ENCODE results near the gene CERT1.

CERT1 gene

GRCh38 chr5:75471193-75471592 is 40.2 kb downstream of the CERT1 start:
- no peak for DNase-seq (ENCODE audit: low read depth in 2 of 2)

GRCh38 chr5:75469017-75469416 is 42.4 kb downstream of the CERT1 start:
- no peak for DNase-seq (ENCODE audit: low read depth in 2 of 2)

DNA sequence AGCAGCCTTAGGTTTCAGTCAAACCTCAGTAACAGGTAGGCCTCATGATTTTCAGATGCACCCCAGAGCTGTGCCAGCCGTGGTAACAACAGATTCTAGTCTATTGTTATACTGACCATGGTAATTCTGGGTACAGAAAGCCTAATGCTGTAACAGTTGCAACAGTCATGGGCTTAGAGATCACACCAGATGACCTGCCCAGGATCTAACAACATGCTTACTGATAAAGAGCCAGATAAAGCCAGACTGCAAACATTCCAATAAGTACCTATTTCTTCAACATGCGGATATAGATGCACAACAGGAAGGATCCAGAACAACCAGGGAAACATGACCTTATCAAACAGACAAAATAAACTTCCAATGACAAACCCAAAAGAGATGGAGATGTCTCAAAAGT is 42.8 kb downstream of the CERT1 start:
- no peak for DNase-seq (ENCODE audit: low read depth in 2 of 2)

GRCh38 chr5:75466006-75466716 is 45.3 kb downstream of the CERT1 start:
- no peak for DNase-seq (ENCODE audit: low read depth in 2 of 2)

DNA sequence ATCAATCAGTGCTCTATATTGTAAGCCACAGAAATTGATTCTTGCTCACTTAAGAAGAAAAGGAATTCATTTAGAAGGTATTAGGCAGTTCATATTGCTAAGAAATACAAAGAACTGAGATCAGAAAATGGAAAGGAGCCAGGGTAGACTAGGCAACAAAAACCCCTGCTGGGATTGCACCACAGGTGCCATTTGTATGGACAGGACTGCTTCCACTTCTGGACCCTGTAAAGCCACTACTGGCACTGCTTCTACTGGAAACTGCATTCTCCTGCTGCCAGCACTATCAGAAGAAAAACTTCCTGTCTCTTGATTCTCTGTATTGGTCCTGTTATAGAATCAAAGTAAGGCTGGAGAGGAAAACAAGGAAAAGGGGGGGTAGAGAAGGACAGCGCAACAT is 45.9 kb downstream of the CERT1 start:
- DNase-seq (ENCODE audit: low read depth in 2 of 2) = no peak

- no peak for DNase-seq (ENCODE audit: low read depth in 2 of 2)
Measured at GRCh38 chr5:75463726-75464125, 47.7 kb downstream of the CERT1 start.

DNA sequence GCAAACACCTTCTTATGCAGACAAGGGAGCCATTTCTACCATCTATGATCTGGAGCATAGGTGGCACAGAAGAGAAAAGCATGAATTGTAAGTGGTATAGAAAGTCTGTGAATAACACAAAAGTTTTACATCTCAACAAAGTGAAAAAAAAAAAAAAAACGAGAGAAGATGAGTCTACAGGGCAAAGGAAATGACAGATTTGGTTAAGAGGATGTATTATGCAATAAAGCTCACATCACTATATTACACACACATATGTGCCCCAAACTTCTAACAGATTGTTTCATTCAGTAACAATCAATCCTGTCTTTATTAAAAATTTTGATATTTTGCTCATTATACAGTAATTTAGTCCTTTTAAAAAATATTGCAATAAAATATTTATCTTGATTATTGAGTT is 49.8 kb downstream of the CERT1 start:
- DNase-seq (ENCODE audit: low read depth in 2 of 2) = no peak

DNA sequence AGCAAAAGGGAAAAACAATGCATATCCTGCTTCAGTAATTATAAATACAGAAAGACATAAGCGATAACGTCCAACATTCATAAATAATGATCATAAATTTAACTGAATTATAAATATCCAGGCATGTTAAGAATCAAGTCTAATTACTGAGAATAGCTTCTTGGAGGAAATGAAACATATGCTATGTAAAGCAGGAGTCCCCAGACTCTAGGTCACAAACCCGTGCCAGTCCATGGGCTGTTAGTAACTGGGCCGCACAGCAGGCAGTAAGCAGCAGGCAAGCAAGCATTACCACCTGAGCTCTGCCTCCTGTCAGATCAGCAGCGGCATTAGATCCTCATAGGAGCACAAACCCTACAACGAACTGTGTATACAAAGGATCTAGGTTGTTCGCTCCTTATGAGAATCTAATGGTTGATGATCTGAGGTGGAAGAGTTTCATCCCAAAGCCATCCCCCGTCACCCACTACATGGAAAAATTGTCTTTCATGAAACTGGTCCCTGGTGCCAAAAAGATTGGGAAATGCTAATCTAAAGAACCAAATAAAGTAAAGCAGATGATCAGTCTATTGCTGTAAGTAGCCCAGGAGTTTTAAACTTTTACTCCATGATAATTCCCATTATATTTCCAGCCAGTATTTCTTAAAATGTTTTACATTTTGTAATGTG is 50.4 kb downstream of the CERT1 start:
- no peak for DNase-seq (ENCODE audit: low read depth in 2 of 2)

DNA sequence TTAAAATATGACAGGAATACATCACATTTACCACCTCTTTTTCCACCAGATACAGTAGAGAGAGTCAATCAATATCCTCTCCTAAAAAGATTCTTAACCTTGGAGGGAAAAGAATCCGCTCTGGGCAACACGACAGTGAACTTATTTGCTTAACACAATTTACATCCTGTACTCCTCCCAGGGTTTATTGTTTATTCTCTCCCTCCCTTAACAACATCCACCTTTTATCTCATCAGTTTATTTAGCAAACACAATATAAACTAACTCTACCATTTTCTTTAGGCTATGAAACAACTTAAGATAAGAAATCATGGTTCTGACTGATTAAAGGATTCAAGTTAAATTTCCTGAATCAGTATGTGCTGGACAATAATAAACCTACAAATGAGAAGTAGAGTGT is 50.9 kb downstream of the CERT1 start:
- no peak for DNase-seq (ENCODE audit: low read depth in 2 of 2)

- DNase-seq (ENCODE audit: low read depth in 2 of 2) = no peak
Measured at GRCh38 chr5:75457691-75458090, 53.7 kb downstream of the CERT1 start.

DNA sequence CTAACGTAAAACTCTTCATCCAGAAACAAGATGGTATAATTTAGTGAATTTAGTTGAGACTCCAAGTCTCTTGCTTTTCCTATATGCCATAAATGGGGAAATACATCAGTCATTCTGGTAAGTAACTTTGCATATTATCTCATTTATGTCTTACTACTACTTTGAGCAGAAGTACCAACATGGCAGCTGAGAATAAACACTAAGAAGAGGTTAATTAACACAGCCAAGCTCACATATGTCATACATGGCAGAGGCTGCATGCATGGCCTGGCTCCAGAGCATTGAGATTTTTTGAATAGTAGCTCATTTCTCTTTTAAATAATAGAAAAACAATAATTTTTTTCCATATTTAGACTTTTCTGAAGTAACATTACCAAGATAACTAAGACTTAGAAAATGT is 54.3 kb downstream of the CERT1 start:
- DNase-seq (ENCODE audit: low read depth in 2 of 2) = no peak

DNA sequence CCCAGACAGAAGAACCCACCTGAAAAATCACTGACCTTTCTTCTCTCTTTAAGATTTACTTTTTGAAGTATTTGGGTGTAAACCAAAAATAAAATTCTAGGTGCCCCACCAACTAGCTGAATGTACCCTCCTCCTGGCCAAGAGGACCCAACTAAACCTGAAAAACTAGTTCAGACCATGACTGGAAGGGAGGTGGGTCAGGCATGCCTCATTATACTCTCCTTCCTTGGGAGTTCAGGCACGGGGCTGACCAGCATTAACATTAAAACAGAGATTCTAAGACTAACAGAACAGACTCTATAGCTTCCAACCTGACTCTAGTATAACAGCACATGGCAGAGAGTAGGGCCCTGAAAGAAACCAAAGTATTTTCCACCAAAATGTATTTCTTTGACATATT is 61.4 kb downstream of the CERT1 start:
- no peak for DNase-seq (ENCODE audit: low read depth in 2 of 2)

DNA sequence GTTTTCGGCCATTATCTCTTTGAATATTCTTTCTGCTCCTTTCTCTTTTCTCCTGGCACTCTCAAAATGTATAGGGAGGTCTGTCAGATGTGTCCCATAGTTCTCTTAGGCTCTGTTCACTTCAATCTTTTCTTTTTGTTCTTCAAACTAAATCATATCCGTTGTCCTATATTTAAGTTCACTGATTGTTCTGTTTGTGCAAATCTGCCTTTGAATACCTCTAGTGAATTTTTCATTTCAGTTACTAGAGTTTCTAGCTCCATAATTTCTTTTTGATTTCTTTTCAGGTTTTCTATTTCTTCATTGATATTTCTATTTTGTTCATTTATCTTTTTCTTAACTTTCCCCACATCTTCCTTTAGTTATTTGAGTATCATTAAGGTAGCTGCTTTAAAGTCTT is 65.4 kb downstream of the CERT1 start:
- DNase-seq (ENCODE audit: low read depth in 2 of 2) = no peak

- no peak for DNase-seq (ENCODE audit: low read depth in 2 of 2)
Measured at GRCh38 chr5:75441560-75441959, 69.9 kb downstream of the CERT1 start.

GRCh38 chr5:75439276-75439675 is 72.2 kb downstream of the CERT1 start:
- no peak for DNase-seq (ENCODE audit: low read depth in 2 of 2)

GRCh38 chr5:75438722-75439121 is 72.7 kb downstream of the CERT1 start:
- DNase-seq (ENCODE audit: low read depth in 2 of 2) = no peak

- DNase-seq (ENCODE audit: low read depth in 2 of 2) = no peak
Measured at GRCh38 chr5:75435096-75435495, 76.3 kb downstream of the CERT1 start.

GRCh38 chr5:75433814-75434506 is 77.5 kb downstream of the CERT1 start:
- no peak for DNase-seq (ENCODE audit: low read depth in 2 of 2)

GRCh38 chr5:75414241-75414640 is 97.2 kb downstream of the CERT1 start:
- DNase-seq (ENCODE audit: low read depth in 2 of 2) = no peak

- no peak for DNase-seq (ENCODE audit: low read depth in 2 of 2)
Measured at GRCh38 chr5:75412111-75412990, 99.1 kb downstream of the CERT1 start.

- no peak for DNase-seq (ENCODE audit: low read depth in 2 of 2)
Measured at GRCh38 chr5:75405296-75405695, 106.1 kb downstream of the CERT1 start.

- DNase-seq (ENCODE audit: low read depth in 2 of 2) = no peak
Measured at GRCh38 chr5:75395277-75395676, 116.2 kb downstream of the CERT1 start.
